ENCODE results near the gene OLFM4.
"Not testable (repeated sequence)": the region's sequence is repeated elsewhere in the genome, so short reads cannot be mapped to it uniquely, and the experiment has no call there.

The OLFM4 gene

GRCh38 chr13:53028637-53029203, at the start of gene OLFM4:
TSS of gene OLFM4 (plus strand) at chr13:53028813. CDS start at chr13:53028837, 24 bp downstream.
- DNase-seq (ENCODE audit: low read depth in 2 of 2): no peak

- no peak for DNase-seq (ENCODE audit: low read depth in 2 of 2)
Observed at GRCh38 chr13:52978989-52979388, 49.6 kb upstream of the OLFM4 start.

- no peak for DNase-seq (ENCODE audit: low read depth in 2 of 2)
Observed at GRCh38 chr13:52980695-52981094, 47.9 kb upstream of the OLFM4 start.

- no peak for DNase-seq (ENCODE audit: low read depth in 2 of 2)
Observed at GRCh38 chr13:52983836-52984235, 44.8 kb upstream of the OLFM4 start.

- no peak for DNase-seq (ENCODE audit: low read depth in 2 of 2)
Observed at GRCh38 chr13:52984881-52985363, 43.7 kb upstream of the OLFM4 start.

GRCh38 chr13:52991344-52992020, 37.1 kb upstream of the OLFM4 start:
- DNase-seq (ENCODE audit: low read depth in 2 of 2): no peak

GRCh38 chr13:52992110-52992509, 36.5 kb upstream of the OLFM4 start:
- DNase-seq (ENCODE audit: low read depth in 2 of 2): no peak

GRCh38 chr13:52994051-52994450, 34.6 kb upstream of the OLFM4 start:
- DNase-seq (ENCODE audit: low read depth in 2 of 2): no peak

- DNase-seq (ENCODE audit: low read depth in 2 of 2): no peak
Observed at GRCh38 chr13:52994865-52995264, 33.7 kb upstream of the OLFM4 start.

- no peak for DNase-seq (ENCODE audit: low read depth in 2 of 2)
Observed at GRCh38 chr13:52995946-52996345, 32.7 kb upstream of the OLFM4 start.

- no peak for DNase-seq (ENCODE audit: low read depth in 2 of 2)
Observed at GRCh38 chr13:52997951-52998876, 30.4 kb upstream of the OLFM4 start.

GRCh38 chr13:52999093-52999696, 29.4 kb upstream of the OLFM4 start:
- no peak for DNase-seq (ENCODE audit: low read depth in 2 of 2)

GRCh38 chr13:53001444-53002225, 27.0 kb upstream of the OLFM4 start:
- DNase-seq (ENCODE audit: low read depth in 2 of 2): no peak

GRCh38 chr13:53004573-53004972, 24.0 kb upstream of the OLFM4 start:
- DNase-seq (ENCODE audit: low read depth in 2 of 2): no peak

- DNase-seq (ENCODE audit: low read depth in 2 of 2): no peak
Observed at GRCh38 chr13:53005626-53006025, 23.0 kb upstream of the OLFM4 start.

- no peak for DNase-seq (ENCODE audit: low read depth in 2 of 2)
Observed at GRCh38 chr13:53007872-53008271, 20.7 kb upstream of the OLFM4 start.

GRCh38 chr13:53010374-53011105, 18.1 kb upstream of the OLFM4 start:
- DNase-seq (ENCODE audit: low read depth in 2 of 2): no peak

- no peak for DNase-seq (ENCODE audit: low read depth in 2 of 2)
Observed at GRCh38 chr13:53012707-53013106, 15.9 kb upstream of the OLFM4 start.

- no peak for DNase-seq (ENCODE audit: low read depth in 2 of 2)
Observed at GRCh38 chr13:53013113-53013512, 15.5 kb upstream of the OLFM4 start.

GRCh38 chr13:53014018-53014417, 14.6 kb upstream of the OLFM4 start:
- DNase-seq (ENCODE audit: low read depth in 2 of 2): not testable (repeated sequence)

All from stimulated activated CD4-positive, alpha-beta T cell treated with anti-CD3 and anti-CD28 coated beads, Interleukin-15, amount 100 ng/mL, for 48 hours (primary cell).